NCI-H526 treated with DMSO at 0.1 percent for 48 hours (cell line): Measurements from ENCODE around the gene IL1RL2.

Experiments
- DNase-seq: peaks from one replicate; lab custom pipeline; 2025; lab: John Stamatoyannopoulos, UW

The IL1RL2 gene

DNA sequence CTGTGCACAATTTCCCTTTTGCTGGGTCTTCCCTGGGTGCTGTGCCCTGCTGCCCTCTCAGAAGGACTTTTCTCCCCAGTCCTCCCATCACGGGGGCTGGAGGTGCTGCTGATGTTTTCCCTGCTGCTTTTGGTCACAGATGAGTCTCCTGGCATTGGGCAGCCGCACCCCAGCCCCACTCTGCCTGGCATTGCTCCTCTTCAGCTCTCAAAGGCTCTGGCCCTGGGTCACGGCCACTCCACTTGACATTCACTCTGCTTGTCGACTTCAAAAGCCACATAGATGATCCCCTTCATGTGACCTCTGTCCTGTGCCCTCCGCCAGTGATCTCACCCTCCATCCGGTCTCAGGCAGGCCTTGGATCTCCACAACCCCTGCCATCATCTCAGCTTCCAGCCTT is 81.0 kb downstream of the IL1RL2 start:
- no peak for DNase-seq

DNA sequence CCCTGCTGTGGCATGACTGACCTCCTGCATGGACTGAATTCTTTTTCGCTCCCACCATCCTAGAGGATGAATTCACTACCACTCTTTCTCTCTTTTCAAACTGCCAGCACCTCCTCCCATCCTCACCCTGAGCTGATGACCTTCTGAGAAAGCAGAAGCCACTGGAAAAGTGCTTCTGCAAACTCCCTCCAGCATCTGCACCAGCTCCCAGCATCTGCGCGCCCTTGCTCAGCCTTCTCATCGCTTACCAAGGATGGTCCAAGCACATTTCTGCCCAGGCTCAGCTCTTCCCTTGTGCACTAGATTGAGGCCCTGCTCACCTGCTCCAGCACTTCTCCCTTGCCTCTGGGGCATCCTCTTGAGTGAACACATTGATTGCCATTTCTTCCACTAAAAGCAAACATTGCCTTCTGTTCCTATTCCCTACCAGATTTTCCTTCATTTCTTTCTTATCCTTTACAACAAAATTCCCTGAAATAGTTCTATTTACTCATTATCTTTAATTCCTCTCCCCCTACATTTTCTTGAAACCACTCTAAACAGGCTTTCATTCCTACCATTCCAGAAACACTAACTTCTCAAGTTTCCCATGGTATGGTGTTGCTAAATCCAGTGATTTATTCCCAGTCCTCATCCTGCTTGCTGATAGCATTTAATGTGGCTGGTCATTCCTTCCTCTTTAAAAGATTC is 81.8 kb downstream of the IL1RL2 start:
- DNase-seq, result no peak

DNA sequence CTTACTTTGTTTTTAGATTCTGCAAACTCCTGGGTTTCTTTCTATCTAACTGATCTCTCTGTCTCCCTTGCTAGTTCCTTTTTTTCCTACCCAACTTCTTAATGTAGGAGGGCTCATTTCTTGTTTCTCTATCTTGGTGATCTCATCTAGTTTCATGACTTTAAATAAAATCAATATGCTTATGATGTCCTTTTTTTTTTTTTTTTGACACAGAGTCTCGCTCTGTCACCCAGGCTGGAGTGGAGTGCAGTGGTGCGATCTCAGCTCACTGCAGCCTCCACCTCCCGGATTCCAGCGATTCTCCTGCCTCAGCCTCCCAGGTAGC is 82.3 kb downstream of the IL1RL2 start:
- DNase-seq, result no peak

DNA sequence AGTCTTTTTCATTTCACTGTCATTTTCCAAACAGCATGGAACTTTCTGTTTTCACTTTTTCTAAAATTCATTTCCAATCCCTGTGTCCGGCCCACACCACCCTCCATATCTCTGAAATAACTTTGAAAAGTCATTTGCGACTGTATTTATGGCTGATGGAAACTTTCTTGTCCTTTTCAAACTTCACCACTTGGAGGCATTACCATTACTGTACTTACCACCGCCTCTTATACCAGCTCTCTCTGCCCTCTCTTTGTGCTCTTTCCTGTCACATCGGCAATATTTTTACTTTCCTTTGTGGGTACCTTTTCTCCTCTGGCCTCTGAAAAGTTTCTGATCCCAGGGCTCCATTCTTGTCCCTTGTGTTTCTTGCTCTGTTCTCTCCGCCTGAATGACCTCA is 85.0 kb downstream of the IL1RL2 start:
- DNase-seq, result no peak

DNA sequence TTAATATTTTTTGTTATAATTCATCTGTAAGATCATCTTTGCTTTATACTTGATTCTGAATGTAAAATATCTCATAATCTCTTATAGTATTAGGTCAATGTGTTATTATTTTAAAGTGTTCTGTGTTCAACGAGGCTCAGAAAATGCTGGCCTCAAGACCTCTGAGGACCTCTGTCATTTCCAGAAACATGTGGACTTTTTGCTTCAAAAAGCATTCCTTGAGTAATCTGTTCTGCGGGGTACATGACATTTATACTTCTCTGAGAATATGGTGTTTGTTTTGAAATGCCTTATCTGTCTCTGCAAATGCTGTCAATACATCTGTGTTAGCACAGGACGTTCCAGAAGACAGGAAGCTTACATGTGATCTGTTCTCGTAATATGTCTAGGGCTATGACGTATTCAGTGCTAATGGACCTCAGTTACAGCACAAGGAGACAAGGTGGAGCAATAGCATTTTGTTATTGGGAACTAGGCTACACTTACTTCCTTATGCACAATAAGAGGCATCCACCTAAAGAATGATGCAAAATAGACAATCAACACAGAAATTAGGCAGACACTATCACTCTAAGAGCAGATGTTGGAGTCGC is 86.9 kb downstream of the IL1RL2 start:
- no peak for DNase-seq

DNA sequence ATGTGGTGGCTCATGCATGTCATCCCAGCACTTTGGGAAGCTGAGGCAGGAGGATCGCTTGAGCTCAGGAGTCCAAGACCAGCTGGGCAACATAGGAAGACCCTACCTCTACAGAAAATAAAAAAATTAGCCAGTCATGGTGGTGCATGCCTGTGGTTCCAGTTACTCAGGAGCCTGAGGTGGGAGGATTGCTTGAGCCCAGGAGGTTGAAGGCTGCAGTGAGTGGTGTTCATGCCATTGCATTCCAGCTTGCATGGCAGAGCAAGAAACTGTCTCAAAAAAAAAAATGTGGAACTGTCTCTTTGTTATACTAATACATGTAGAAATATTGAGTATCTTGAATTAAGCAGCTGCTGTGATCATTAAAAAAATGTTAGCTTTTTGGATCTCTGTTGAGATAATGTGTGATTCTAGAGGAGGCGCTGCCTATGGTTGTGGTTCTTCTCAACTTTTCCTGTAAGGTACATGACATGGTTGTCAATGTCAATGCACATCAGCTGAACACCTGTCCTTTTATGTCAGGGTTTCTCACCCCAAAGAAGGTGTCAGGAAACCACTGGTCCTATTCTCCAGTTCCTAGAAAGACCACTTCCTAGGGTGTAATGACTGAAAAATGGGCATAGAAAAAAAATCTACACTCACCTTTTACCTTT is 89.9 kb downstream of the IL1RL2 start:
- DNase-seq, result no peak

DNA sequence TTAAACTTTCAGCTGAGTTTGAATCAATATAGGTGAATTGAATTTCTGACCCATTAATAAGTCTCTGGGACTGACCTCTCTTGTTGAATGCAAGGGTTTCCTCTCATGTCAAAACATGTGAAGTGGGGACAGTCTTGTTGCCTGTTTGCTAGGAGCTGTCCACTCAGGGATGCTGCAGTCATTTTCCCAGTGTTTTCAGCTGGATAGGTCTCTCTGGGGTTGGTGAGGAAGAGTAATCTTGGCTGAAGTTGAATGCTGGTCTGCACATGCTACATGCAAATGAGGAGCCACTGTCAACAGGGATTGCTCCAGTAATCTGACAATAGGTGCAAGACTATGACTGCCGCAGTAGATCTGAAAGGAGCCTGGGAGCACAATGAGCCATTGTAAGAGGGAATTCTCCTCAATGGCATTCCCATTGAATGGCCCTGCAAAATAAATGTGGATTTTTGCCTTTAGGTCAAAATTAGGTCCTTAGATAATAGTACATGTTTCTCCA is 90.4 kb downstream of the IL1RL2 start:
- peak; percentile 67 for DNase-seq

DNA sequence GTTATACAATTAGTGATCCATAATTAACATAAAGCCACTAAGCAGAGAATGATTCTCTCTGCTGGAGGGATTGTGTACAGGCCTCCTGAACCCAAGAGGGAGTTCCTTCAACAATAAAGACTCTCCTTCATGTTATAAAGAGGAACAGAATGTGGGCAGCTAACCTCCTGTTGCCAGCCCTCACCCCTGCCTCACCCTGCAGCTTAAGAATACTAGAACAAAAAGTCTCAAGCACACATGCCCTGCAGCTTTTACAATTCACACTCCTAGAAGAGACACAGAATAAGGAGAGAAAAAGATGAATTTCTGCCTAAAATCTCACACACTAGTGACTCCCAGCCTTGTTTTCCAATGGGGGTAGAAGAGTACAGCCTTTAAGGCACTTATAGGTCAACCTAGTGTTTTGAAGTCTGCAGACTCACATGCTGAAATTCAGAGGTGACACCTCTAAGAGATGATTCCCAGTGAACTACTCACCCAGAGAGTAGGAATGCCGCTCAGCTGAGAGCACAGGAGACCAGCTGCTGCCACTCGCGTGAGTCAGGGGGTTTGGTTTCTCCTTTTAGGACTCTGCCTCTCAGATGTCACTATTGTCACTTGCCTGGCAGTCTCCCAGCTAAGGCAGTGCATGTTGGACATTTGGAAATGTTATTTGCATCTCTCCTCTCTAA is 92.0 kb downstream of the IL1RL2 start:
- no peak for DNase-seq

DNA sequence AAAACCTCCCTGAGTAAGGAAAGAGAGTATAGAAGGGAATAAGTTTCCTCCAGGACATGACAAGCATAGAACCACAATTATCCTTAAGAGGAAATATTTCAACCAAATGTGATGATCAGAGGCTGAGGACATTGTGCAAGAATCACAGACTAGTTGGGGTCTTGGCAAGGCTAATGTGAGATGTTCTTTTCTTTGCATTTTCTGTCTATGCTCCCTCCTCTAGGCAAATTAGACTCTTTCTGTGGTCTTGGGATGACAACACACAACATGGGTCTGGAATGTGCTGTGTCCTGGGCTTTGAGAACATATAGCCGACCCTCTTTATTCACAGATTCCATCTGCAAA is 92.5 kb downstream of the IL1RL2 start:
- DNase-seq, result no peak

DNA sequence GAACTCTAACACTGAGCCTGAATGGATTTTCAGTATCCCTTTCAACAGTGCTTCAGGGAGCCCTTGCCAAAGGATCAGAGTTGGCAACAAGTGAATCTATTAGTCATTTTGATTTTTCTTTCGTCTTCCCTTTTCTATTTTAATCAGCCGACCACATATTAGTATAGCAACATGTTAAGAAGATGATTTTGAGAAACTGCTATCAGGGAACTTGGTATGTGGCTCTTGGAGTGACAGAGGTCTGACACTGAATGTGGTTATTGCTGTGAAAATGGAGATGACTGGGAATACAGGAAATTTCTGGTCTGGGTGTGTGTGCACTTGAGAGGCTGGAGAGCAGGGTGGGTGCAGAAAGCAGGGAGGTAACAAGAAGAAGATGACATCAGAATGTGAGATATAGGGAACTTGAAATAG is 95.9 kb downstream of the IL1RL2 start:
- no peak for DNase-seq

DNA sequence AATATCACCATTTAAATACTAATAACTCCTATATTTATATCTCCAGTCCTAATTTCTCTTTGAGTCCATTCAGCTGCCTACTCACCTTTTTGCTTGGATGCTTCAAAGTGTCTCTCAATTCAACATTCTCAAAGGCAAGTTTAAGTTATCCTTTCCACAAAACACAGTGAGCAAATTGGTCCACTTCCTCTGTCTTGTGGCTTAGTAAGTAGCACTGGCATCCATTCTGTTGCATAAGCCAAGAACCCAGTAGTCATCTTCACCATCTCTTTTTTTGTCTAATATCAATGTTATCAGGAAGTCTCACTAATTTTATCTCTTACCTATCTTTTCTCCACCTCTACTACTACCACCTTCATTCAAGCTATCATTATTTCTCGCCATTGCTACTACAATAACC is 97.2 kb downstream of the IL1RL2 start:
- no peak for DNase-seq

DNA sequence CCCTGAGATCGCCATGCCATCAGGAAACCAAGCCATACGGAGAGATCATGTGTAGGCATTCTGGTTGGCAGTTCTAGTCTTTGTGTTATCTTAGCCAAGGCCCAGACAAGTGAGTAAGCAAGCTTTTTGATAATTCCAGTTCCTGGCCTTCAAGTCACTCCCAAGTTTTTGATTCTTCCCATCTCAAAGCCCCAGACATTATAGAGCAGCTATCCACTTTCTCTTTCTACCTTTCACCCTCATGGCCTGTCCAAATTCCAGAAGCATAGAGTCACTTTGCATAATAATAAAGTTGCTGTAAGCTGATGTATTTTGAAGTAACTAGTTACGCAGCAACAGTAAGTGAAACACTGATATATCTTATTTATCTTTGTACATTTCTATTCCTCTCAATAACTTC is 97.8 kb downstream of the IL1RL2 start:
- no peak for DNase-seq

DNA sequence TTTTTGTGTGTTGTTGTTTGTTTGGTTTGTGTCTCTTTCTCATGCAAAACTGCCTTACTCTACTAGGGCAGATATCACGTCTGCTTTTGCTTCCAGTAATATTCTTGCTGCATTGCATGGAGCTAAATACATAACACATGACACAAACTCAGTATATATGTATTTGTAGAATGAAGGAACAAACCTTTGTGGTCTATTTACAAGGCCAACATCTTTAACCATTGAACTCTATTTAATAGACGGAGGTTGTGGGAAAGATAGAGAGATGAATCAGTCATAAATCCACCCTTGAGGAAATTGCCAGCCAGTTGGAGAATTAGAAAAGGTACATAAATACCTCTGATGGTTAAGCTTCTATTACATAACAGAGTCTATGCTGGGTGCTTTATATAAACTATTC is 98.5 kb downstream of the IL1RL2 start:
- no peak for DNase-seq

DNA sequence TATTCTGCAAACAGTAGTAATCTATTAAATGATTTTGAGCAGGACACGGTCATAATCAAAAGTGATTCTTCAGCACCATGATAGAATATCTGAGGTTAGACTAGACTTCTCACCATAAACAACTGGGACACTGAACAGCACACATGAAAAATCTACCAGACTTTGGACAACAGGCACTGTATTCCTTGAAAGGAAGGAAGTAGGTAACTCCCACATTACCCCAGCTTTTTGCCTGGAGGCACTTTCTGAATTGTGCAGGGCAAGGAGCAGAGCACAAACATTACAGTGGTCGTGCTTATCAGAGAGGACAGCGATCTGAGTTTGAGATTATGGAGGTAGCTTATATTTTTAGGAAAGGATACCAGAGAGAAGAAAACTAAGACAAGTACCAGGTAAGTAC is 99.2 kb downstream of the IL1RL2 start:
- DNase-seq, result no peak

DNA sequence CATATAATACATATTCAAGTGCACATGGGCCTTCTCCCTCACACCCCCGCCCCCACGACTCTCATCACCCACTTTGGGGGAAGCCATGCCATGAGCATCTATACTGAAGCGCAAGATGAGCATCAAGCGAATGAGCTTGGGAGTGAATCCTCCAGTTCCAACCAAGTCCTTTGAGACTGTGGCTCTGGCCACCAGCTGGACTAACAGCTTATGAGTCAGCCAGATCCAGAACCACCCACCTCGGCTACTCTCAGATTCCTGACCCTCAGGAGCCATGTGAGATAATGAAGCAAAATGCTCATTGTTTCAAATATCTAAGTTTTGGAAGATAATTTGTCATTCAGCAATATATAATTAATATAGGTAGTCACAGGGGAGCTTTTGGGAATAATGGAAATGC is 102.3 kb downstream of the IL1RL2 start:
- no peak for DNase-seq
